Activated gamma-delta T cell (primary cell): Measurements from ENCODE around the gene FAM236D.
"Not testable (repeated sequence)": the region's sequence is repeated elsewhere in the genome, so short reads cannot be mapped to it uniquely, and the experiment has no call there.

ENCODE experiments used
- DNase-seq: peaks from one replicate; lab custom pipeline; 2025; lab: John Stamatoyannopoulos, UW
- total RNA-seq, 2 donors: gene quantifications; one replicate each; lab custom pipeline; 2026; lab: John Stamatoyannopoulos, UW

FAM236D gene
- total RNA-seq, result 0 reads per million in 2 donors

GRCh38 chrX:72808110-72808509 lies at the start of gene FAM236D:
TSS of gene FAM236D (minus strand) at chrX:72808210. CDS start at chrX:72808110, 100 bp downstream.
- DNase-seq, result not testable (repeated sequence)

GRCh38 chrX:72837532-72837931 lies 29.5 kb upstream of the FAM236D start:
- DNase-seq, result not testable (repeated sequence)

GRCh38 chrX:72830701-72831100 lies 22.7 kb upstream of the FAM236D start:
- DNase-seq, result not testable (repeated sequence)

- DNase-seq, result not testable (repeated sequence)
These were observed 17.6 kb downstream of the FAM236D start for GRCh38 chrX:72790390-72790789.

GRCh38 chrX:72788142-72788541 lies 19.9 kb downstream of the FAM236D start:
- DNase-seq, result not testable (repeated sequence)

GRCh38 chrX:72783964-72784363 lies 24.0 kb downstream of the FAM236D start:
- not testable (repeated sequence) for DNase-seq

- not testable (repeated sequence) for DNase-seq
These were observed 24.6 kb downstream of the FAM236D start for GRCh38 chrX:72783365-72783936.

GRCh38 chrX:72782560-72782959 lies 25.4 kb downstream of the FAM236D start, which contains the start of gene FAM236B:
TSS of gene FAM236B (minus strand) at chrX:72782660. CDS start at chrX:72782560, 100 bp downstream.
- not testable (repeated sequence) for DNase-seq

- DNase-seq, result not testable (repeated sequence)
These were observed 29.9 kb downstream of the FAM236D start for GRCh38 chrX:72778146-72778545.

- DNase-seq, result not testable (repeated sequence)
These were observed 30.6 kb downstream of the FAM236D start for GRCh38 chrX:72777467-72777790.

- not testable (repeated sequence) for DNase-seq
These were observed 31.1 kb downstream of the FAM236D start, which contains the start of gene DMRTC1B for GRCh38 chrX:72776653-72777466. TSS of gene DMRTC1B (plus strand) at chrX:72776890. CDS start at chrX:72845136, 68,246 bp downstream.

GRCh38 chrX:72760454-72760853 lies 47.6 kb downstream of the FAM236D start:
- not testable (repeated sequence) for DNase-seq
